Stimulated activated memory B cell treated with anti-CD40 and anti-IgM and Interleukin-4, amounts not matched to agents 10 μg/mL and 1 μg/mL and 100 μg/mL, for 72 hours (primary cell): ENCODE measurements around the gene FLNB.
"Not testable (repeated sequence)": the region's sequence is repeated elsewhere in the genome, so short reads cannot be mapped to it uniquely, and the experiment has no call there.

ENCODE experiments used
- ATAC-seq: fragments of 150-1000 bp; cut with Tn5 transposase; 2 replicates; pipeline ENCODE4 v1.10.0; 2021
- H3K27ac Mint-ChIP-seq: one replicate; pipeline ENCODE4 v1.8.0; 2022; ENCODE audit warnings: mild to moderate bottlenecking, mixed read lengths
- H3K27me3 Mint-ChIP-seq: one replicate; pipeline ENCODE4 v1.8.0; 2022; ENCODE audit warnings: mixed read lengths
- H3K36me3 Mint-ChIP-seq: one replicate; pipeline ENCODE4 v1.8.0; 2022; ENCODE audit warnings: mixed read lengths
- H3K4me1 Mint-ChIP-seq: one replicate; pipeline ENCODE4 v1.8.0; 2022; ENCODE audit warnings: mixed read lengths
- H3K4me3 Mint-ChIP-seq: one replicate; pipeline ENCODE4 v1.8.0; 2022; ENCODE audit warnings: mild to moderate bottlenecking, moderate library complexity, mixed read lengths
- H3K9me3 Mint-ChIP-seq: one replicate; pipeline ENCODE4 v1.8.0; 2022; ENCODE audit warnings: mixed read lengths

The FLNB gene

GRCh38 chr3:58189691-58190090 lies 181.5 kb downstream of the FLNB start:
- no peak overlapping the region for H3K4me3 Mint-ChIP-seq

GRCh38 chr3:58190291-58190690 lies 182.1 kb downstream of the FLNB start:
- H3K9me3 Mint-ChIP-seq: no peaks in the 10 kb centered on the region
- H3K27me3 Mint-ChIP-seq: no peaks in the 10 kb centered on the region
- H3K4me3 Mint-ChIP-seq: no peak overlapping the region
- ATAC-seq: no peak
- H3K27ac Mint-ChIP-seq: no peak overlapping the region
- peaks cover 11% of the 10 kb centered on the region for H3K36me3 Mint-ChIP-seq
- H3K4me1 Mint-ChIP-seq: peaks cover 10% of the 10 kb centered on the region

More at GRCh38 chr3:58189691-58190090, 181.5 kb downstream of the FLNB start:
- no peak for ATAC-seq
- H3K4me1 Mint-ChIP-seq: peaks cover 10% of the 10 kb centered on the region
- no peak overlapping the region for H3K27ac Mint-ChIP-seq
- H3K27me3 Mint-ChIP-seq: no peaks in the 10 kb centered on the region
- peaks cover 6% of the 10 kb centered on the region for H3K36me3 Mint-ChIP-seq
- H3K9me3 Mint-ChIP-seq: no peaks in the 10 kb centered on the region

- ATAC-seq: no peak
- H3K27ac Mint-ChIP-seq: peak overlapping the region; percentile 66
Observed at GRCh38 chr3:58190882-58191281, 182.7 kb downstream of the FLNB start.

GRCh38 chr3:58191361-58191991 lies 183.3 kb downstream of the FLNB start:
- H3K27ac Mint-ChIP-seq: peak overlapping the region; percentile 66
- no peaks in the 10 kb centered on the region for H3K27me3 Mint-ChIP-seq
- H3K9me3 Mint-ChIP-seq: no peaks in the 10 kb centered on the region
- peaks cover 11% of the 10 kb centered on the region for H3K36me3 Mint-ChIP-seq
- peaks cover 11% of the 10 kb centered on the region for H3K4me1 Mint-ChIP-seq
- H3K4me3 Mint-ChIP-seq: no peak overlapping the region
- ATAC-seq: no peak

More at GRCh38 chr3:58190882-58191281, 182.7 kb downstream of the FLNB start:
- Mint-ChIP-seq H3K9me3 (no peaks in the 10 kb centered on the region), H3K4me1 (peaks cover 10% of the 10 kb centered on the region), H3K4me3 (no peak overlapping the region), H3K36me3 (peaks cover 11% of the 10 kb centered on the region), H3K27me3 (no peaks in the 10 kb centered on the region)

GRCh38 chr3:58192069-58192468 lies 183.8 kb downstream of the FLNB start:
- peak overlapping the region; percentile 66 for H3K27ac Mint-ChIP-seq
- H3K36me3 Mint-ChIP-seq: peaks cover 11% of the 10 kb centered on the region
- no peaks in the 10 kb centered on the region for H3K27me3 Mint-ChIP-seq

DNA sequence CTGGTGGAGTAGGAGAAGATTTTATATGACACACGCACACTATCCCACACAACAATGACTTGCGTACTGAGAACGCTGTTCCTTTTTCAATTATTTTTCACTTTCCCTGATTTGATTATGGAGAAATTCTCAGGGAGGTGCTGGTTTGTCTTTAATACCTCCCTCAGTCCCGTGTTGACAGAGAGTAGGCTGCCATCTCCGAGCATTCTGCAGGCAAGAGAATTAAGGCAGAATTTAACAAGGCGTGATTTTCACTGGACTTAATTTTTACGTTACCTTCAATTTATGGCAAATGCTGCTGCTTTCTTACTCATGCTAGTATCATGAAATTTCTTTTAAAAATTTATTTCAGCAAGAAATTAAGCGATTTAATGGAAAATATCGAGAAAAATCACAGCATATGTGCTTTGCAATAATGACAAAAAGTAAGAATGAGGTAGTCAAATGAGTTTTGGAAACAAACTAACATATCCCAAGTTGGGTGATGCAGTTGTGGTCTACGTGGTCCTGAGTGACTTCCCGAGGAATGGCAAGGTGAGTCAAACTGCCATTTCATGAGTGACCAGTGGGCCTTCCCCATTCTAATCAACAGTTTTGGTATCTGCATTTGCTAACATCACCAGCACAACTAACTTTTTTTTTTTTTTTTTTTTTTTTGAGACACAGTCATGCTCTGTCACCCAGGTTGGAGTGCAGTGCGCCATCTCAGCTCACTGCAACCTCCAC lies 185.6 kb downstream of the FLNB start:
- Mint-ChIP-seq H3K27ac (peak overlapping the region; percentile 66), H3K4me1 (peaks cover 29% of the 10 kb centered on the region), H3K9me3 (no peaks in the 10 kb centered on the region), H3K4me3 (no peak overlapping the region), H3K27me3 (no peaks in the 10 kb centered on the region), H3K36me3 (peaks cover 11% of the 10 kb centered on the region)
- ATAC-seq: no peak

More at GRCh38 chr3:58192069-58192468, 183.8 kb downstream of the FLNB start:
- no peaks in the 10 kb centered on the region for H3K9me3 Mint-ChIP-seq
- H3K4me1 Mint-ChIP-seq: peaks cover 17% of the 10 kb centered on the region
- no peak for ATAC-seq
- H3K4me3 Mint-ChIP-seq: no peak overlapping the region

DNA sequence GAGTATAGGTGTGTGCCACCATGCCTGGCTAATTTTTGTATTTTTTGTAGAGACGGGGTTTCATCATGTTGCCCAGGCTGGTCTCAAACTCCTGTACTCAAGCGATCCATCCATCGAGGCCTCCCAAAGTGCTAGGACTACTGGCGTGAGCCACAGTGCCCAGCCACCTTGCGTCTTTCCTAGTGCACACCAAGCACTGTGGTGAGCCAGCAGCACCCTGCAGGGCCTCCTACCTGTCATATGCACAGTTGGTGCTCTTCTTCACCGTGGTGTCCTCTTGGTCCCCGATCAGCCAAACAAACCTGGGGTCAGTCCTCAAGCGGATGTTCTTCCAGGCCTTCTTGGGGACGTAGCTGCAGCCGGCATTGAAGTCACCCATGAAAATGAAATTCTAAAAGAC lies 189.4 kb downstream of the FLNB start:
- Mint-ChIP-seq H3K4me1 (peaks cover 51% of the 10 kb centered on the region), H3K27ac (peak overlapping the region; percentile 91), H3K36me3 (peaks cover 8% of the 10 kb centered on the region), H3K9me3 (no peaks in the 10 kb centered on the region), H3K27me3 (no peaks in the 10 kb centered on the region), H3K4me3 (no peak overlapping the region)
- ATAC-seq: no peak

GRCh38 chr3:58198362-58198761 lies 190.1 kb downstream of the FLNB start:
- no peak for ATAC-seq
- Mint-ChIP-seq H3K4me3 (no peak overlapping the region), H3K4me1 (peaks cover 58% of the 10 kb centered on the region), H3K36me3 (peaks cover 5% of the 10 kb centered on the region), H3K27ac (peak overlapping the region; percentile 91), H3K9me3 (no peaks in the 10 kb centered on the region), H3K27me3 (no peaks in the 10 kb centered on the region)

DNA sequence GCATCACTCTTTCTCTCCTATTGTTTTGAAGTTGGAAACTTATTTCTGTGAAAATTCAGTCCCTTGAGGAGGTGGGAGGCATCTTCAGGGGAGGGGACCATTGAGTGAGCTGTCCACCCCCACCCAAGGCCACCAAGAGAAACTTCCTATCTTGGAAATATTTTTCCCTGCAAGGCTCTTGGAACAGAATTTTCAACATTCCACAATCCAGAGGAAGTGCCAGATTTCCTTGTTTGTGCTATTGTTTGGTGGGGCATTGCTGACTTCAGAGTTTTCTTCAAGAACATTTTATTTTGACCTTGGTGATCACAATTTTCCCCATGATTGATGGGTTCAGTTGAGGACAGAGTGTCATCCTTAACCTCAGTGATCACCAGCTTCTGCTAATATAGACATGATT lies 190.6 kb downstream of the FLNB start:
- no peak for ATAC-seq
- no peak overlapping the region for H3K4me3 Mint-ChIP-seq
- no peaks in the 10 kb centered on the region for H3K27me3 Mint-ChIP-seq
- H3K36me3 Mint-ChIP-seq: peaks cover 5% of the 10 kb centered on the region
- peaks cover 59% of the 10 kb centered on the region for H3K4me1 Mint-ChIP-seq
- H3K27ac Mint-ChIP-seq: peak overlapping the region; percentile 91
- no peaks in the 10 kb centered on the region for H3K9me3 Mint-ChIP-seq

GRCh38 chr3:58200121-58200709 lies 192.0 kb downstream of the FLNB start:
- no peak for ATAC-seq

GRCh38 chr3:58200846-58201355 lies 192.7 kb downstream of the FLNB start:
- Mint-ChIP-seq H3K4me1 (peaks cover 65% of the 10 kb centered on the region), H3K36me3 (no peaks in the 10 kb centered on the region), H3K4me3 (no peak overlapping the region), H3K27ac (peak overlapping the region; percentile 49), H3K27me3 (no peaks in the 10 kb centered on the region), H3K9me3 (no peaks in the 10 kb centered on the region)
- no peak for ATAC-seq

More at GRCh38 chr3:58200121-58200709, 192.0 kb downstream of the FLNB start:
- H3K36me3 Mint-ChIP-seq: no peaks in the 10 kb centered on the region
- no peaks in the 10 kb centered on the region for H3K9me3 Mint-ChIP-seq
- H3K27ac Mint-ChIP-seq: peak overlapping the region; percentile 67
- H3K4me3 Mint-ChIP-seq: no peak overlapping the region
- H3K4me1 Mint-ChIP-seq: peaks cover 59% of the 10 kb centered on the region
- H3K27me3 Mint-ChIP-seq: no peaks in the 10 kb centered on the region

GRCh38 chr3:58201451-58201850 lies 193.2 kb downstream of the FLNB start:
- H3K4me3 Mint-ChIP-seq: peak overlapping the region; percentile 12
- not testable (repeated sequence) for H3K36me3 Mint-ChIP-seq, H3K27me3 Mint-ChIP-seq, ATAC-seq, H3K9me3 Mint-ChIP-seq
- H3K4me1 Mint-ChIP-seq: peaks cover 68% of the 10 kb centered on the region
- H3K27ac Mint-ChIP-seq: peak overlapping the region; percentile 49

DNA sequence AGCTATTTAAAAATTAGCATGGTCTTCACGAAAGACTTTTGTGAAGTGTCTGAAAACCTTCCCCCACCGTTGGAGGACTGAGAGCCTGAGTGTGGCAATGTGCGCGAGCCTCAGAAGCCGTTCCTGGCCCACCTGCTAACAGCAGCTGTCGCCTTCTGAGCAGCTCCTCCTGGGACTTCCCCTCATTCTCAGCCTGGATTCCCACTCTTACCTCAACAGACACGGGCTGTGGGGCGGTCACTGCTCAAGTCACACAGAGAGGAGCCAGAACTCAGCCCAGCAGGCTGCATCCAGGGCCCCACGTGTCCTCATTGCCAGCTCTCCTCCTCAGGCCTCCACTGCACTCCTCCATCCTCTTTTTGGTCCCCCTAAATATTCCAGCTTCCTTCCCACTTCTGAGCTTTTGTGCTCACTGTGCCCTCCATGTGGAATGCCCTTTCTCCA lies 194.7 kb downstream of the FLNB start:
- peak; percentile 87 for ATAC-seq
- H3K27me3 Mint-ChIP-seq: no peaks in the 10 kb centered on the region
- peaks cover 57% of the 10 kb centered on the region for H3K4me1 Mint-ChIP-seq
- H3K4me3 Mint-ChIP-seq: peak overlapping the region; percentile 21
- H3K9me3 Mint-ChIP-seq: no peaks in the 10 kb centered on the region
- no peaks in the 10 kb centered on the region for H3K36me3 Mint-ChIP-seq
- H3K27ac Mint-ChIP-seq: peak overlapping the region; percentile 65

DNA sequence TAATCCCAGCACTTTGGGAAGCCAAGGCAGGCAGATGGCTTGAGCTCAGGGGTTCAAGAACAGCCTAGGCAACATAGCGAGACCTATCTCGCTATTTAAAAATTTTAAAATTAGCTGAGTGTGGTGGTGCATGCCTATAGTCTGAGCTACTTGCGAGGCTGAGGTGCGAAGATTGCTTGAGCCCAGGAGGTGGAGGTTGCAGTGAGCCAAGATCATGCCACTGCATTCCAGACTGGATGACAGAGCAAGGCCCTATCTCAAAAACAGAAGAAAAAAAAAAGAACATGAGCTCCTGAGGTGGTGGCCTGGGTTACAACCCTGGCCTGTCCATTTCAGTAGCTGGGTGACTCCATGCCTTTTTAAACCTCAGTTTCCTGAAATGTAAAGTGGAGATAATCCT lies 195.3 kb downstream of the FLNB start:
- Mint-ChIP-seq H3K4me3 (no peak overlapping the region), H3K27ac (peak overlapping the region; percentile 65)

DNA sequence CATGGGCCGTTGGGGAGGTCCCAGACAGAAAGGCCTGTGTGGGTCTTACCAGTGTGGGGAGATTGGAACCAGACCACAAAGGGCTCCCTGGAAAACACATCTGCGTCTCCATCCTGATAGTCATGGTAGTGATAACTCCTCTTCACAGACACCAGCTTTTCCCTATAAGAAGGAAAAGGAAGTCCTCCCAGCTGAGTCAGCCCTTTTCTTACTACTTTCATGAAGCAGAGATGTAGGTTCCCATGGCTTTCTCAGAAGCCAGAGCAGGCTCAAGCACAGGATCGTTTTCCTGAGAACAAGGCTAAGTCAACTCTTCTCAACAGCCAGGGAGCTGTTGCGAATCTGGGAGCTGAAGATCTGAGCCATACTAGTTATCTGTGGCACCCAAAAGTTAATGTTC lies 196.5 kb downstream of the FLNB start:
- H3K27ac Mint-ChIP-seq: no peak overlapping the region
- no peaks in the 10 kb centered on the region for H3K36me3 Mint-ChIP-seq
- H3K4me1 Mint-ChIP-seq: peaks cover 47% of the 10 kb centered on the region
- no peaks in the 10 kb centered on the region for H3K9me3 Mint-ChIP-seq
- H3K4me3 Mint-ChIP-seq: no peak overlapping the region
- H3K27me3 Mint-ChIP-seq: no peaks in the 10 kb centered on the region
- ATAC-seq: no peak

More for the DNA sequence above, 195.3 kb downstream of the FLNB start:
- peaks cover 53% of the 10 kb centered on the region for H3K4me1 Mint-ChIP-seq
- H3K36me3 Mint-ChIP-seq: no peaks in the 10 kb centered on the region
- ATAC-seq: no peak
- H3K27me3 Mint-ChIP-seq: no peaks in the 10 kb centered on the region
- no peaks in the 10 kb centered on the region for H3K9me3 Mint-ChIP-seq
